PC-9 (cell line): Measurements from ENCODE around the gene SULT1E1. TPM values are rescaled to one million over a fixed set of nuclear protein-coding genes. Genes with fewer than 3 reads are reported as not detected.

ENCODE experiments used
- BruUV-seq: library from RNA; stranded (reverse); fragments of 400-500 nt; replicated peaks from 2 replicates; lab custom pipeline; 2021; lab: Mats Ljungman, UMichigan
- CTCF ChIA-PET: fragments of 300-600 bp; sonication (Branson Sonifier 250); formaldehyde crosslinking; loops from one replicate; lab custom pipeline; 2022; ENCODE audit warnings: antibody characterized with exemption; lab: Charles Lee
- POLR2A ChIA-PET: fragments of 300-600 bp; sonication (Branson Sonifier 250); formaldehyde crosslinking; loops from one replicate; lab custom pipeline; 2022; ENCODE audit warnings: antibody characterized with exemption; ENCODE audit not compliant: unreplicated experiment; lab: Charles Lee
- DNase-seq, 2 experiments: peaks; one replicate each; pipeline versions ENCODE4 v3.0.0 to v3.0.0-alpha.2; 2015 to 2022; ENCODE audit warnings: mixed read lengths in 1 of 2
- H2AFZ ChIP-seq: fragments of 200-600 bp; sonication (generic); 2 replicates; pipeline ENCODE4 v1.8.1; 2017; ENCODE audit warnings: antibody characterized with exemption
- H3F3A ChIP-seq: fragments of 200-600 bp; sonication (generic); 2 replicates; pipeline ENCODE4 v1.8.1; 2017; ENCODE audit warnings: antibody characterized with exemption, mild to moderate bottlenecking, low read depth; ENCODE audit not compliant: insufficient read depth
- H3K27ac ChIP-seq: fragments of 200-600 bp; sonication (generic); 2 replicates; pipeline ENCODE4 v1.6.1; 2016; ENCODE audit warnings: mixed run types
- H3K27me3 ChIP-seq: fragments of 200-600 bp; sonication (generic); 2 replicates; pipeline ENCODE4 v1.6.1; 2016; ENCODE audit warnings: low read depth, mixed run types; ENCODE audit not compliant: insufficient read depth
- H3K36me3 ChIP-seq: fragments of 200-600 bp; sonication (generic); 2 replicates; pipeline ENCODE4 v1.6.1; 2016; ENCODE audit warnings: low read depth, mixed run types
- H3K4me1 ChIP-seq: fragments of 200-600 bp; sonication (generic); replicated peaks from 2 replicates; pipeline ENCODE4 v1.6.1; 2016; ENCODE audit warnings: mixed run types; ENCODE audit not compliant: insufficient read depth
- H3K4me2 ChIP-seq: fragments of 200-600 bp; sonication (generic); 2 replicates; pipeline ENCODE4 v1.6.1; 2017; ENCODE audit warnings: mixed run types
- H3K4me3 ChIP-seq: fragments of 200-600 bp; sonication (generic); 2 replicates; pipeline ENCODE4 v1.6.1; 2016; ENCODE audit warnings: mixed run types
- H3K79me2 ChIP-seq: fragments of 200-600 bp; sonication (generic); 2 replicates; pipeline ENCODE4 v1.6.1; 2017; ENCODE audit warnings: low read depth, mixed run types
- H3K9me2 ChIP-seq: fragments of 200-600 bp; sonication (generic); 2 replicates; pipeline ENCODE4 v1.8.1; 2017; ENCODE audit warnings: mild to moderate bottlenecking; ENCODE audit not compliant: insufficient read depth
- H3K9me3 ChIP-seq: fragments of 200-600 bp; sonication (generic); 2 replicates; pipeline ENCODE4 v1.8.1; 2016; ENCODE audit warnings: low read depth; ENCODE audit not compliant: insufficient read depth
- H4K20me1 ChIP-seq: fragments of 200-600 bp; sonication (generic); 2 replicates; pipeline ENCODE4 v1.8.1; 2017; ENCODE audit not compliant: insufficient read depth
- EZH2 ChIP-seq: fragments of 200-600 bp; sonication (generic); IDR thresholded peaks from 2 replicates; pipeline ENCODE4 v1.8.0; 2017; ENCODE audit warnings: antibody characterized with exemption, low read depth
- intact Hi-C: fragments of 100-400 bp; cut with micrococcal nuclease; formaldehyde crosslinking; loops from one replicate; pipeline ENCODE4 v1.10.0; 2022; ENCODE audit not compliant: unreplicated experiment
- total RNA-seq: library from RNA; stranded (reverse); gene quantifications from 2 replicates; pipeline ENCODE4 v1.2.3, GENCODE V29; 2021
- TF ChIP-seq, protein P1 (sequence below): fragments of 200-600 bp; sonication (generic); conservative IDR thresholded peaks from 2 replicates; pipeline ENCODE4 v1.6.1; 2017; ENCODE audit warnings: mixed run types, antibody characterized with exemption, mild to moderate bottlenecking, moderate library complexity

Gene SULT1E1
- total RNA-seq, 1 experiment from 2014 or later = not detected

DNA sequence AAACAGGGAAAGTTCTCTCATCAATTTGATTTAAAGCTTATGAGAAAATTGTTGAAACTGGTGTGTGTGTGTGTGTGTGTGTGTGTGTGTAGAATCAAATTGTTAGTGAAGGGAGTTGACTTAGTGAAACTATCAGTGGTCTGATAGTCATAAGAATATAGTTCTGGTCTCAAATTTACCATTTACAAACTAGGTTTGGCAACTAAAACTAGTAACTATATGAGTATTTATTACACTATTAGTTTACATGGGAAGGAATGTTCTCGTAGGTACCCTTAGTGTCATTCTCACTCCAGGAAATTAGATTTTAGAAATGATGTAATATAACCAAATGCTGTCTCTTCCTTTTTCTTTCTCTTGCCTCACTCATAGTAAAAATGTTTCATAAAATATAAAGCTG, 11.9 kb downstream of the SULT1E1 start:
- H2AFZ ChIP-seq = no peak overlapping the region
- H3K4me1 ChIP-seq = no peaks in the 10 kb centered on the region
- ChIA-PET POLR2A (no interaction called here), CTCF (no interaction called here)
- no peaks in the 10 kb centered on the region for H3K79me2 ChIP-seq
- no peaks in the 10 kb centered on the region for H3K9me2 ChIP-seq
- TF ChIP-seq EZH2 = no peak
- TF ChIP-seq, protein P1, sequence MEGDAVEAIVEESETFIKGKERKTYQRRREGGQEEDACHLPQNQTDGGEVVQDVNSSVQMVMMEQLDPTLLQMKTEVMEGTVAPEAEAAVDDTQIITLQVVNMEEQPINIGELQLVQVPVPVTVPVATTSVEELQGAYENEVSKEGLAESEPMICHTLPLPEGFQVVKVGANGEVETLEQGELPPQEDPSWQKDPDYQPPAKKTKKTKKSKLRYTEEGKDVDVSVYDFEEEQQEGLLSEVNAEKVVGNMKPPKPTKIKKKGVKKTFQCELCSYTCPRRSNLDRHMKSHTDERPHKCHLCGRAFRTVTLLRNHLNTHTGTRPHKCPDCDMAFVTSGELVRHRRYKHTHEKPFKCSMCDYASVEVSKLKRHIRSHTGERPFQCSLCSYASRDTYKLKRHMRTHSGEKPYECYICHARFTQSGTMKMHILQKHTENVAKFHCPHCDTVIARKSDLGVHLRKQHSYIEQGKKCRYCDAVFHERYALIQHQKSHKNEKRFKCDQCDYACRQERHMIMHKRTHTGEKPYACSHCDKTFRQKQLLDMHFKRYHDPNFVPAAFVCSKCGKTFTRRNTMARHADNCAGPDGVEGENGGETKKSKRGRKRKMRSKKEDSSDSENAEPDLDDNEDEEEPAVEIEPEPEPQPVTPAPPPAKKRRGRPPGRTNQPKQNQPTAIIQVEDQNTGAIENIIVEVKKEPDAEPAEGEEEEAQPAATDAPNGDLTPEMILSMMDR = no peak
- H3K4me2 ChIP-seq = no peak overlapping the region
- DNase-seq = no peak
- H3K27me3 ChIP-seq = no peaks in the 10 kb centered on the region
- H3K27ac ChIP-seq = no peak overlapping the region
- no peaks in the 10 kb centered on the region for H3K36me3 ChIP-seq
- no TSS peak for BruUV-seq
- no peaks in the 10 kb centered on the region for H4K20me1 ChIP-seq
- H3F3A ChIP-seq = no peaks in the 10 kb centered on the region
- no peak overlapping the region for H3K4me3 ChIP-seq
- intact Hi-C loops = no loop called here
- no peaks in the 10 kb centered on the region for H3K9me3 ChIP-seq

DNA sequence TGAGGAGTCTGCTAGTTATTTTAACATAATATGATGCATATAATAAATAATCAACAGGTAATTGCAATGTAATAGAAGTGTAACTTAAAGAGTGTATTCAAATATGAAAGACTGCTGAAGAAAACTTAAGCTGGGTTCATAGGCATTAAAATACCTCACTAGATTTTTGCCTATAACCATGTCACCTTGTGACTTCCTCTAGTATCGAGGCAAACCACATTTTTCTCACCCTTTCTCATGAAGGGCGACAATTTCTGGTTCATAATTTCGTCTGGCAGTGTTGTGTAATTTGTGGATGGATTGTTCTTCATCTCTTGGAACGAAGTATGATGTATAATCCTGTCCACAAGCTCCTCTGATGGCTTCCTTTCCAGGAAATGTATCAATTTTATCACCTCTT, 16.0 kb downstream of the SULT1E1 start:
- Histone ChIP-seq H3K27ac (no peak overlapping the region), H2AFZ (no peak overlapping the region), H3K4me1 (no peaks in the 10 kb centered on the region), H3K4me2 (no peak overlapping the region), H3K9me2 (no peaks in the 10 kb centered on the region), H3F3A (no peaks in the 10 kb centered on the region), H3K27me3 (no peaks in the 10 kb centered on the region), H3K4me3 (no peak overlapping the region), H3K36me3 (no peaks in the 10 kb centered on the region), H3K79me2 (no peaks in the 10 kb centered on the region), H3K9me3 (no peaks in the 10 kb centered on the region), H4K20me1 (no peaks in the 10 kb centered on the region)
- no TSS peak for BruUV-seq
- DNase-seq = no peak
- no peak for TF ChIP-seq EZH2
- intact Hi-C loops = no loop called here
- POLR2A ChIA-PET = no interaction called here
- CTCF ChIA-PET = no interaction called here

DNA sequence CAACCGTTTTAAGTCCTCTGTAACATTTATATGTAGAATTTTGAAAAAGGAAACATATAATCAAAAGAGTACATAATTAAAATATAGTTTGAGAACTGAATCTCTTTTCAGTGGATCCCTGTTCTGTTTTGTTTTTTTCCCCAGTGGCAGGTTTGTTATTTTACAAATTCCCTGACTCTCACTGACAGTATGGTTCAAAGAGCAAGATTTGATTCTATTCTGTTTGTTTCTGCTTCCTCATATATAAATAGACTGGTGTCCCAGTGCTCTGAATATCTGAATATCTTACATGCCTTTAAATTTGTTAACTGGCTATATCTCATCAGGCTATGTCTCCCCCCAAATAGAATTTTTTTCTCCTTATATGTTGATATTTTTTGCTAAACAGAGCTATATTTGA, 16.6 kb downstream of the SULT1E1 start:
- Histone ChIP-seq H3K9me3 (no peaks in the 10 kb centered on the region), H3K27ac (no peak overlapping the region), H2AFZ (no peak overlapping the region), H3K79me2 (no peaks in the 10 kb centered on the region), H3K27me3 (no peaks in the 10 kb centered on the region), H3K9me2 (no peaks in the 10 kb centered on the region), H4K20me1 (no peaks in the 10 kb centered on the region), H3K4me3 (no peak overlapping the region), H3F3A (no peaks in the 10 kb centered on the region), H3K4me1 (no peaks in the 10 kb centered on the region), H3K36me3 (no peaks in the 10 kb centered on the region), H3K4me2 (no peak overlapping the region)
- ChIA-PET POLR2A (no interaction called here), CTCF (no interaction called here)
- intact Hi-C loops = no loop called here
- no peak for DNase-seq
- BruUV-seq = no TSS peak
- TF ChIP-seq, protein P1 = no peak
- no peak for TF ChIP-seq EZH2

DNA sequence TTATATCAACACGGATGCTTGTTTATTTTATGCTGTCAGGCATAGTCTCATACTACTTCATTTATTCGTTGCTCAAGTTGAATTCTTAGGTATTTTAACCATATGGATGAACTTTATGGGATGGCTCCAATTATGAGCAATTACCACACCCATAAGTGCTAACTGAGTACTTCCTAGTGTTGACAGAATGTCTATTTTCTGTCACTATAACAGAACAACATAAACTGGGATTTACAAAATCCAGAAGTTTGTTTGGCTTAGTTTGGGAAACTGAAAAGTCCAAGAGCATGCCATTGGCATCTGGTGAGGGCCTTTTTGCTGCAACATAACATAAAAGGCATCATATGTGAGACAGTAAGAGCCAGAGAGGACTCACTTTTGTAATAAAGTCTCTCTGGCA, 21.0 kb downstream of the SULT1E1 start:
- Histone ChIP-seq H4K20me1 (no peaks in the 10 kb centered on the region), H3K79me2 (no peaks in the 10 kb centered on the region), H3K27me3 (no peaks in the 10 kb centered on the region), H3K4me2 (no peak overlapping the region), H3K4me3 (no peak overlapping the region), H3K9me3 (no peaks in the 10 kb centered on the region), H3F3A (no peaks in the 10 kb centered on the region), H3K36me3 (no peaks in the 10 kb centered on the region), H2AFZ (no peak overlapping the region), H3K4me1 (no peaks in the 10 kb centered on the region), H3K9me2 (no peaks in the 10 kb centered on the region), H3K27ac (no peak overlapping the region)
- POLR2A ChIA-PET = no interaction called here
- no TSS peak for BruUV-seq
- no peak for TF ChIP-seq EZH2
- TF ChIP-seq, protein P1 = no peak
- intact Hi-C loops = no loop called here
- no peak for DNase-seq
- CTCF ChIA-PET = no interaction called here
